H9 (cell line): ENCODE measurements around the gene FAM163B. TPM values are rescaled to one million over a fixed set of nuclear protein-coding genes. Genes with fewer than 3 reads are reported as not detected.

Source experiments
- DNase-seq: peaks from one replicate; pipeline ENCODE4 v3.0.0-alpha.2; 2017
- H2AFZ ChIP-seq: one replicate; pipeline ENCODE4 v1.6.1; 2013; ENCODE audit warnings: mild to moderate bottlenecking, low read length, control low read depth, moderate library complexity
- H2AK5ac ChIP-seq: 2 replicates; pipeline ENCODE4 v1.6.1; 2013; ENCODE audit warnings: low read length, control low read depth, mixed read lengths; ENCODE audit not compliant: insufficient read length
- H2BK120ac ChIP-seq: one replicate; pipeline ENCODE4 v1.6.1; 2013; ENCODE audit warnings: low read depth, mild to moderate bottlenecking, low read length, control low read depth, inconsistent platforms; ENCODE audit not compliant: poor library complexity, severe bottlenecking
- H2BK12ac ChIP-seq: 2 replicates; pipeline ENCODE4 v1.6.1; 2013; ENCODE audit warnings: low read length, control low read depth, mixed read lengths, low read depth; ENCODE audit not compliant: insufficient read length
- H2BK15ac ChIP-seq: 2 replicates; pipeline ENCODE4 v1.6.1; 2013; ENCODE audit warnings: low read depth, low read length, control low read depth
- H2BK20ac ChIP-seq: one replicate; pipeline ENCODE4 v1.6.1; 2013; ENCODE audit warnings: low read depth, mild to moderate bottlenecking, low read length, control low read depth, inconsistent platforms; ENCODE audit not compliant: poor library complexity, severe bottlenecking
- H2BK5ac ChIP-seq: 2 replicates; pipeline ENCODE4 v1.6.1; 2013; ENCODE audit warnings: low read length, control low read depth, mixed read lengths; ENCODE audit not compliant: insufficient read length
- H3K14ac ChIP-seq: 2 replicates; pipeline ENCODE4 v1.6.1; 2013; ENCODE audit warnings: low read length, control low read depth; ENCODE audit not compliant: insufficient read depth
- H3K18ac ChIP-seq: 2 replicates; pipeline ENCODE4 v1.6.1; 2013; ENCODE audit warnings: low read depth, mild to moderate bottlenecking, mixed read lengths, low read length, control low read depth; ENCODE audit not compliant: insufficient read length
- H3K23ac ChIP-seq: 2 replicates; pipeline ENCODE4 v1.6.1; 2013; ENCODE audit warnings: low read length, control low read depth, mixed read lengths, low read depth; ENCODE audit not compliant: insufficient read length
- H3K23me2 ChIP-seq: 2 replicates; pipeline ENCODE4 v1.6.1; 2013; ENCODE audit warnings: low read depth, mild to moderate bottlenecking, mixed read lengths, low read length, control low read depth; ENCODE audit not compliant: insufficient read length, poor library complexity, severe bottlenecking
- H3K27ac ChIP-seq: 2 replicates; pipeline ENCODE4 v1.5.1; 2013; ENCODE audit warnings: low read length, control low read depth, mixed read lengths, low read depth; ENCODE audit not compliant: insufficient read length
- H3K27me3 ChIP-seq: 2 replicates; pipeline ENCODE4 v1.6.1; 2013; ENCODE audit warnings: low read length, control low read depth, inconsistent platforms; ENCODE audit not compliant: insufficient read depth
- H3K4ac ChIP-seq: 2 replicates; pipeline ENCODE4 v1.6.1; 2013; ENCODE audit warnings: low read depth, mild to moderate bottlenecking, control low read depth, inconsistent platforms, low read length, moderate library complexity
- H3K4me1 ChIP-seq: 2 replicates; pipeline ENCODE4 v1.6.1; 2013; ENCODE audit warnings: low read length, control low read depth, inconsistent platforms; ENCODE audit not compliant: insufficient read depth
- H3K4me2 ChIP-seq: 2 replicates; pipeline ENCODE4 v1.6.1; 2013; ENCODE audit warnings: low read length, control low read depth, mixed read lengths; ENCODE audit not compliant: insufficient read length, insufficient read depth
- H3K56ac ChIP-seq: 2 replicates; pipeline ENCODE4 v1.6.1; 2013; ENCODE audit warnings: low read depth, mild to moderate bottlenecking, mixed read lengths, low read length, control low read depth; ENCODE audit not compliant: insufficient read length
- H3K79me1 ChIP-seq: 2 replicates; pipeline ENCODE4 v1.6.1; 2013; ENCODE audit warnings: low read depth, mild to moderate bottlenecking, moderate library complexity, low read length, control low read depth, inconsistent platforms; ENCODE audit not compliant: insufficient read depth, poor library complexity, severe bottlenecking
- H3K79me2 ChIP-seq: 2 replicates; pipeline ENCODE4 v1.6.1; 2013; ENCODE audit warnings: low read length, control low read depth, inconsistent platforms; ENCODE audit not compliant: insufficient read depth
- H3K9ac ChIP-seq: 2 replicates; pipeline ENCODE4 v1.6.1; 2013; ENCODE audit warnings: low read length, control low read depth, mixed read lengths; ENCODE audit not compliant: insufficient read length; ENCODE audit errors: extremely low read depth
- H3K9me3 ChIP-seq: one replicate; pipeline ENCODE4 v1.6.1; 2013; ENCODE audit warnings: low read depth, low read length, inconsistent platforms; ENCODE audit not compliant: control insufficient read depth
- H3T11ph ChIP-seq: one replicate; pipeline ENCODE4 v1.6.1; 2013; ENCODE audit warnings: mild to moderate bottlenecking, low read length, control low read depth, inconsistent platforms
- H4K20me1 ChIP-seq: one replicate; pipeline ENCODE4 v1.6.1; 2013; ENCODE audit not compliant: control insufficient read depth, insufficient read length, insufficient read depth
- H4K5ac ChIP-seq: 2 replicates; pipeline ENCODE4 v1.6.1; 2013; ENCODE audit warnings: low read depth, mild to moderate bottlenecking, mixed read lengths, low read length, control low read depth; ENCODE audit not compliant: insufficient read length
- H4K8ac ChIP-seq: replicated peaks from 2 replicates; pipeline ENCODE4 v1.6.1; 2013; ENCODE audit warnings: low read length, control low read depth, mixed read lengths, low read depth; ENCODE audit not compliant: insufficient read length
- H4K91ac ChIP-seq: 2 replicates; pipeline ENCODE4 v1.6.1; 2013; ENCODE audit warnings: low read depth, mild to moderate bottlenecking, moderate library complexity, mixed read lengths, low read length, control low read depth; ENCODE audit not compliant: insufficient read length
- H3K27ac Mint-ChIP-seq, 3 experiments: 2 replicates in 2 of 3; 3 replicates in 1 of 3; pipeline ENCODE4 v1.8.0; 2020 to 2021; ENCODE audit warnings: mixed read lengths in 3 of 3, mild to moderate bottlenecking in 1 of 3, moderate library complexity in 1 of 3
- H3K27me3 Mint-ChIP-seq: 2 replicates; pipeline ENCODE4 v1.8.0; 2021; ENCODE audit warnings: low read depth, mild to moderate bottlenecking, moderate library complexity, mixed read lengths
- H3K36me3 Mint-ChIP-seq, 3 experiments: 2 replicates in 2 of 3; 3 replicates in 1 of 3; pipeline ENCODE4 v1.8.0; 2020 to 2021; ENCODE audit warnings: low read depth in 3 of 3, mixed read lengths in 3 of 3; ENCODE audit not compliant: insufficient read depth in 1 of 3
- H3K4me1 Mint-ChIP-seq, 2 experiments: 2 replicates each; pipeline ENCODE4 v1.8.0; 2020; ENCODE audit warnings: mixed read lengths in 2 of 2
- H3K4me3 Mint-ChIP-seq, 2 experiments: 2 replicates in 1 of 2; 3 replicates in 1 of 2; pipeline ENCODE4 v1.8.0; 2020 to 2021; ENCODE audit warnings: mild to moderate bottlenecking in 2 of 2, mixed read lengths in 2 of 2, moderate library complexity in 1 of 2
- H3K9me3 Mint-ChIP-seq, 2 experiments: 2 replicates in 1 of 2; 3 replicates in 1 of 2; pipeline ENCODE4 v1.8.0; 2020; ENCODE audit warnings: mild to moderate bottlenecking in 2 of 2, mixed read lengths in 2 of 2, moderate library complexity in 1 of 2
- CTCF ChIP-seq: fragments of 200-600 bp; sonication (generic); conservative IDR thresholded peaks from 3 replicates; pipeline ENCODE4 v1.8.0; 2021; ENCODE audit warnings: antibody characterized with exemption, mild to moderate bottlenecking
- WGBS: extraction: QIAGEN DNeasy Blood & Tissue Kit; methylation state at CpG from one replicate; pipeline ENCODE4 v1.1.7; 2013; ENCODE audit warnings: missing lambda C conversion rate, low lambda C conversion rate, mixed read lengths; ENCODE audit not compliant: insufficient read length; ENCODE audit errors: extremely low coverage; 5-methylcytosine and 5-hydroxymethylcytosine counted together
- total RNA-seq: library from RNA; stranded (reverse); gene quantifications from 2 replicates; pipeline ENCODE4 v1.2.1, GENCODE V29; 2021

Gene FAM163B
- total RNA-seq, 1 experiment from 2014 or later = 0.39 TPM

- H3K27me3 ChIP-seq = no peaks in the 10 kb centered on the region
- H2BK5ac ChIP-seq = no peak overlapping the region
- peaks cover 24 to 33% of the 10 kb centered on the region in 2 experiments for H3K4me1 Mint-ChIP-seq
- H3K23me2 ChIP-seq = no peaks in the 10 kb centered on the region
- H4K8ac ChIP-seq = no peak overlapping the region
- peaks cover 0 to 3% (median 0%) of the 10 kb centered on the region in 3 experiments; a peak in 2 of 7 replicates for H3K36me3 Mint-ChIP-seq
- H2BK12ac ChIP-seq = no peak overlapping the region
- H2BK15ac ChIP-seq = no peak overlapping the region
- TF ChIP-seq CTCF = no peak
- H3K9me3 ChIP-seq = no peaks in the 10 kb centered on the region
- no peaks in the 10 kb centered on the region for H4K20me1 ChIP-seq
- no peak overlapping the region for H3K9ac ChIP-seq
- H3K9me3 Mint-ChIP-seq = no peaks in the 10 kb centered on the region
- peaks cover 13% of the 10 kb centered on the region for H3K27me3 Mint-ChIP-seq
- WGBS = no CpG with 5 or more reads among the region's 15 CpGs
- H3K18ac ChIP-seq = no peak overlapping the region
- H3K4me3 Mint-ChIP-seq = no peak overlapping the region
- no peak for DNase-seq
- H3K23ac ChIP-seq = no peak overlapping the region
- H3K27ac ChIP-seq = no peak overlapping the region
- no peak overlapping the region for H3T11ph ChIP-seq
- no peaks in the 10 kb centered on the region for H3K79me2 ChIP-seq
- H3K4me1 ChIP-seq = peaks cover 2% of the 10 kb centered on the region; the same call in 1 of the 2 replicates
- no peak overlapping the region for H3K27ac Mint-ChIP-seq
- no peak overlapping the region for H2BK20ac ChIP-seq
- H3K4me2 ChIP-seq = no peak overlapping the region
- H3K56ac ChIP-seq = no peak overlapping the region
- H2AK5ac ChIP-seq = no peak overlapping the region
- no peak overlapping the region for H4K5ac ChIP-seq
- no peak overlapping the region for H3K4ac ChIP-seq
- no peak overlapping the region for H3K14ac ChIP-seq
- no peak overlapping the region for H2BK120ac ChIP-seq
- H4K91ac ChIP-seq = no peak overlapping the region
- no peaks in the 10 kb centered on the region for H3K79me1 ChIP-seq
- H2AFZ ChIP-seq = no peak overlapping the region
Measured at GRCh38 chr9:133560311-133560710, 48.9 kb downstream of the FAM163B start.
